Measurements from ENCODE around the gene CYP4F2. TPM values are rescaled to one million over a fixed set of nuclear protein-coding genes. Genes with fewer than 3 reads are reported as not detected.

The CYP4F2 gene
- total and polyA plus RNA-seq, 9 of the 15 experiments (the other 6 are each of a cell fraction or from before 2014, with no cell fraction given), result 0.10 to 0.56 (median 0.32) TPM; not detected in 2

DNA sequence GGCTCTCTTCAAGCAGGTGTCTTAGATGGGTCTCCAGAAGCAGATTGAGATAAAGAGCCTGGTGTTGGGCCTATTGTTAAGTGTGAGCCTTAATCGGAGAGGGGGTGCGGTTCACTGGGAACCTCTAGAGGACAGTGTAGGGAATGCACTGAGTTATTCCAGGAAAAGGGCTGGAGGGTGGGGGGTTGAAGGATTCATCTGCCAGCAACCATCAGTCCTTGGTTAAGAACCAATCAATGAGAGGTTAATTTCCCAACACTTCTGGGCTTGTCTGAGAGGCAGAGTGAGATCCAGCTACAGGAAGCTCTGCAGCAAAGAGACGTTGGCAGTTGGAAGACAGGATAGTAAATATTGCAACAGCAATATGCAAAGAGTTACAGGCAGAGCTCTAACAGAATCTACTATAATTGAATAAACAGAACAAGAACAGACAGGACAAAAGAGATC, 28.7 kb downstream of the CYP4F2 start (continued):
- TF ChIP-seq, protein P1, sequence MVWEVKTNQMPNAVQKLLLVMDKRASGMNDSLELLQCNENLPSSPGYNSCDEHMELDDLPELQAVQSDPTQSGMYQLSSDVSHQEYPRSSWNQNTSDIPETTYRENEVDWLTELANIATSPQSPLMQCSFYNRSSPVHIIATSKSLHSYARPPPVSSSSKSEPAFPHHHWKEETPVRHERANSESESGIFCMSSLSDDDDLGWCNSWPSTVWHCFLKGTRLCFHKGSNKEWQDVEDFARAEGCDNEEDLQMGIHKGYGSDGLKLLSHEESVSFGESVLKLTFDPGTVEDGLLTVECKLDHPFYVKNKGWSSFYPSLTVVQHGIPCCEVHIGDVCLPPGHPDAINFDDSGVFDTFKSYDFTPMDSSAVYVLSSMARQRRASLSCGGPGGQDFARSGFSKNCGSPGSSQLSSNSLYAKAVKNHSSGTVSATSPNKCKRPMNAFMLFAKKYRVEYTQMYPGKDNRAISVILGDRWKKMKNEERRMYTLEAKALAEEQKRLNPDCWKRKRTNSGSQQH (CRISPR knock-in tag; IDR thresholded peaks at IDR 0.05), result no peak
- TF ChIP-seq ZNF586 (CRISPR knock-in tag; conservative IDR thresholded peaks at IDR 0.05), result no peak
- TF ChIP-seq TAF15 (IDR thresholded peaks at IDR 0.05; ENCODE audit: low read depth, low read length), result no peak
- TF ChIP-seq, protein P2, sequence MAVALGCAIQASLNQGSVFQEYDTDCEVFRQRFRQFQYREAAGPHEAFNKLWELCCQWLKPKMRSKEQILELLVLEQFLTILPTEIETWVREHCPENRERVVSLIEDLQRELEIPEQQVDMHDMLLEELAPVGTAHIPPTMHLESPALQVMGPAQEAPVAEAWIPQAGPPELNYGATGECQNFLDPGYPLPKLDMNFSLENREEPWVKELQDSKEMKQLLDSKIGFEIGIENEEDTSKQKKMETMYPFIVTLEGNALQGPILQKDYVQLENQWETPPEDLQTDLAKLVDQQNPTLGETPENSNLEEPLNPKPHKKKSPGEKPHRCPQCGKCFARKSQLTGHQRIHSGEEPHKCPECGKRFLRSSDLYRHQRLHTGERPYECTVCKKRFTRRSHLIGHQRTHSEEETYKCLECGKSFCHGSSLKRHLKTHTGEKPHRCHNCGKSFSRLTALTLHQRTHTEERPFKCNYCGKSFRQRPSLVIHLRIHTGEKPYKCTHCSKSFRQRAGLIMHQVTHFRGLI (CRISPR knock-in tag; IDR thresholded peaks at IDR 0.05), result no peak
- TF ChIP-seq MIER1 (IDR thresholded peaks at IDR 0.05; ENCODE audit: low read depth), result no peak
- no peak for TF ChIP-seq ATF1 (CRISPR knock-in tag; IDR thresholded peaks at IDR 0.05)
- no peak for TF ChIP-seq ATF1 (tag; IDR thresholded peaks at IDR 0.05)
- no peak for TF ChIP-seq POU5F1 (IDR thresholded peaks at IDR 0.05; ENCODE audit: borderline replicate concordance, low read depth, low read length, partially characterized antibody)
- no peak for TF ChIP-seq CCNT2 (IDR thresholded peaks at IDR 0.05; ENCODE audit: borderline replicate concordance, extremely low read depth, insufficient read length, low read depth, low read length)
- TF ChIP-seq ATF2 (CRISPR knock-in tag; IDR thresholded peaks at IDR 0.05), result no peak
- no peak for TF ChIP-seq ZKSCAN8 (CRISPR knock-in tag; IDR thresholded peaks at IDR 0.05)
- TF ChIP-seq BRD9 (IDR thresholded peaks at IDR 0.05; ENCODE audit: low read depth, partially characterized antibody), result no peak
- no peak for TF ChIP-seq RFX1 (IDR thresholded peaks at IDR 0.05)
- TF ChIP-seq SMC3 (conservative IDR thresholded peaks at IDR 0.05; ENCODE audit: insufficient read depth, low read depth, low read length), result peak; percentile 55
- TF ChIP-seq DEAF1 (CRISPR knock-in tag; IDR thresholded peaks at IDR 0.05), result peak; percentile 85
- no peak for TF ChIP-seq PREB (CRISPR knock-in tag; IDR thresholded peaks at IDR 0.05)
- TF ChIP-seq MLX (CRISPR knock-in tag; conservative IDR thresholded peaks at IDR 0.05), result no peak
- TF ChIP-seq SMAD2 (IDR thresholded peaks at IDR 0.05; ENCODE audit: low read depth, low read length), result no peak
- no peak for TF ChIP-seq THAP7 (CRISPR knock-in tag; IDR thresholded peaks at IDR 0.05)
- TF ChIP-seq FIP1L1 (IDR thresholded peaks at IDR 0.05; ENCODE audit: low read depth, low read length, poor library complexity, severe bottlenecking), result no peak

Measured in K562 (cell line).